Tibial nerve (tissue), 4 donors: ENCODE measurements around the gene KRTAP16-1. TPM values are rescaled to one million over a fixed set of nuclear protein-coding genes. Genes with fewer than 3 reads are reported as not detected.

Experiments
- DNase-seq, 2 donors: peaks; one replicate each; pipeline ENCODE4 v3.0.0-alpha.2; 2019; ENCODE audit warnings: low spot score in 2 of 2
- H3K27ac ChIP-seq, 4 donors: fragments of 200-600 bp; sonication (generic) in 3 of 4; one replicate each; pipeline ENCODE4 v1.5.1; 2017 to 2019; ENCODE audit warnings: mild to moderate bottlenecking in 1 of 4
- H3K27me3 ChIP-seq, 2 donors: fragments of 200-600 bp; sonication (generic) in 1 of 2; one replicate each; pipeline versions ENCODE4 v1.5.1 to v1.6.0; 2017 to 2019
- H3K36me3 ChIP-seq, 3 donors: fragments of 200-600 bp; sonication (generic); one replicate each; pipeline ENCODE4 v1.5.1; 2018 to 2019
- H3K4me1 ChIP-seq, 4 donors: fragments of 200-600 bp; sonication (generic) in 3 of 4; one replicate each; pipeline ENCODE4 v1.5.1; 2017 to 2019
- H3K4me3 ChIP-seq, 4 donors: fragments of 200-600 bp; sonication (generic) in 3 of 4; one replicate each; pipeline ENCODE4 v1.5.1; 2017 to 2019; ENCODE audit warnings: mild to moderate bottlenecking in 1 of 4, moderate library complexity in 1 of 4
- H3K9me3 ChIP-seq, 4 donors: fragments of 200-600 bp; sonication (generic) in 3 of 4; one replicate each; pipeline ENCODE4 v1.5.1; 2017 to 2019
- EP300 ChIP-seq, 2 donors: sonication (generic); formaldehyde crosslinking; IDR thresholded peaks; one replicate each; pipeline ENCODE4 v1.6.1; 2017; ENCODE audit warnings: antibody characterized with exemption in 2 of 2, mild to moderate bottlenecking in 1 of 2
- POLR2A ChIP-seq, 2 donors: fragments of 450-650 bp; IDR thresholded peaks; one replicate each; pipeline ENCODE4 v1.6.1; 2017; ENCODE audit warnings: antibody characterized with exemption in 2 of 2, mild to moderate bottlenecking in 2 of 2, moderate library complexity in 2 of 2
- WGBS, 2 donors: methylation state at CpG; one replicate each; pipeline ENCODE4 v1.1.5; 2018; 5-methylcytosine and 5-hydroxymethylcytosine counted together
- total RNA-seq, 4 donors: library from RNA; depleted of rRNA; stranded (reverse); fragments of >200 nt; gene quantifications; one replicate each; pipeline ENCODE4 v1.1.0, GENCODE V29; 2016
- TF ChIP-seq, protein P1 (sequence below), 5 experiments: fragments of 200-600 bp in 3 of 5; fragments of 450-650 bp in 2 of 5; sonication (generic) in 3 of 5; IDR thresholded peaks; one replicate each; pipeline ENCODE4 v1.5.1; 2016 to 2019; ENCODE audit warnings: antibody characterized with exemption in 5 of 5, mild to moderate bottlenecking in 3 of 5, moderate library complexity in 2 of 5

The KRTAP16-1 gene
- total RNA-seq, 4 donors from 2014 or later: not detected

DNA sequence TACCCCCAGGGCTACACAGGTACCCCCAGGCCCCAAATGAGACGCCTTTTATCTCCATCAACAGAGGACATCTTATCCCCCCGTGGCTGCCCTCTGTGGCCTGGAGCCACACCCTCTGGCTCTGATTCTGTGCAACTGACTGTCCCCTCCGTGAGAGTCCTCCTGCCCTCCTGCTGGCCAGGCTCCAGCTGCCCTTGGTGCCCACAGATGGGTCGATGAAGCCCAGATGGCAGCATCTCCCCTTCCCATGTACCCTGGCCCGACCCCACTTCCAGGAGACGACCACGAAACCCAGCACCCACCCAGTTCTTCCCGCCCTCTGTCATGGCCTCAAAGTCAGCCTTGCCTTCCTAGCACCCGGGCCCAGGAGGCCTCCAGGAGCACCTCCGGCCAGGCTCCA, 16.0 kb upstream of the KRTAP16-1 start:
- DNase-seq: no peak
- Histone ChIP-seq H3K9me3 (peaks cover 0 to 6% (median 0%) of the 10 kb centered on the region in 4 donors), H3K4me1 (peaks cover 0 to 6% (median 0%) of the 10 kb centered on the region in 4 donors), H3K36me3 (no peaks in the 10 kb centered on the region), H3K27ac (no peak overlapping the region), H3K27me3 (no peaks in the 10 kb centered on the region), H3K4me3 (no peak overlapping the region)
- TF ChIP-seq, protein P1, sequence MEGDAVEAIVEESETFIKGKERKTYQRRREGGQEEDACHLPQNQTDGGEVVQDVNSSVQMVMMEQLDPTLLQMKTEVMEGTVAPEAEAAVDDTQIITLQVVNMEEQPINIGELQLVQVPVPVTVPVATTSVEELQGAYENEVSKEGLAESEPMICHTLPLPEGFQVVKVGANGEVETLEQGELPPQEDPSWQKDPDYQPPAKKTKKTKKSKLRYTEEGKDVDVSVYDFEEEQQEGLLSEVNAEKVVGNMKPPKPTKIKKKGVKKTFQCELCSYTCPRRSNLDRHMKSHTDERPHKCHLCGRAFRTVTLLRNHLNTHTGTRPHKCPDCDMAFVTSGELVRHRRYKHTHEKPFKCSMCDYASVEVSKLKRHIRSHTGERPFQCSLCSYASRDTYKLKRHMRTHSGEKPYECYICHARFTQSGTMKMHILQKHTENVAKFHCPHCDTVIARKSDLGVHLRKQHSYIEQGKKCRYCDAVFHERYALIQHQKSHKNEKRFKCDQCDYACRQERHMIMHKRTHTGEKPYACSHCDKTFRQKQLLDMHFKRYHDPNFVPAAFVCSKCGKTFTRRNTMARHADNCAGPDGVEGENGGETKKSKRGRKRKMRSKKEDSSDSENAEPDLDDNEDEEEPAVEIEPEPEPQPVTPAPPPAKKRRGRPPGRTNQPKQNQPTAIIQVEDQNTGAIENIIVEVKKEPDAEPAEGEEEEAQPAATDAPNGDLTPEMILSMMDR (IDR thresholded peaks at IDR 0.05): no peak
- no peak for TF ChIP-seq EP300 (IDR thresholded peaks at IDR 0.05)
- TF ChIP-seq POLR2A (IDR thresholded peaks at IDR 0.05): no peak
- WGBS, 2 donors: 79 to 88% methylated on average over 10 of the region's 10 CpGs

DNA sequence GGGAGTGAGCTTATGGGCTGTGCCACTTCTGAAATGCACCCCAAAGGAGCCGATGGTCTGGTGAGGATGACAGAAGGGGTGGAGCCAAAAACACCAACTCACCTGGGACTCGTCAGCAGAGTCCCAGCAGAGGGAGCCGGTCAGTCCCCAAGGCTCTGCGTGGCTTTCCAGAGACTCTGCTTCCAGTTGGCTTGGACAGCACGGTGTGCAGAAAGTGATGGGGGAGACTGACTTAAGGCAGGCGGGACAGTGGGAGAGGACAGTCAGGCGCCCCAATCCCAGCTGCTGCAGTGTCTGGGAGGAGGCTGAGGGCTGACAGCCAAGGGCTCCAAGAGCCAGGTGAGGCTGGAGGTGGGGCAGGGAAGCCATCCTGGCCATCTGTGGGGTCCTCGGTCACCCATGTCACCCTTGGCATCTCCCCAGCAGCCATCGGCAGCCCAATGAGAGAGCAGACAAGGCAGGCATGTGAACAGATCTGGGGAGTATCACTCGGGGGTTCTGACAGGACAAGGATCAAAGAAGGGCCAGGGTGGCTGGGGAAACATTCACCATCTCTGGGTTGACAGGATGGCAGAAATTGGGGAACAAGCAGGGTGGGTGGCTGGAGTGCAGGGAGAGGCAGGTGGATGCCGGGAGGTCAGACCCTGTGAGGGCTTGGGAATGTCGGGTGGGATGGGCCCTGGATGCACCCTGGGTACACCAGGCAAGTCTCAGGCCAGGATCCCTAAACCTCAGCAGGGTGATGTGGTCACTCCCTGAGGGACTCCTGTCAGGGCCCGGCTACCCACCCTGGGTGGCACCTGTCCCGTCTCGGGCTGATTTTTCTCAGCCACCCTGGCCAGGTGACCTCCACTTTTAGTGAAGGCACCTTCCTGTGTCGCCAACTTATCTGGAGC, 15.3 kb upstream of the KRTAP16-1 start:
- no peak for DNase-seq
- TF ChIP-seq, protein P1 (IDR thresholded peaks at IDR 0.05): no peak
- TF ChIP-seq EP300 (IDR thresholded peaks at IDR 0.05): no peak
- no peak for TF ChIP-seq POLR2A (IDR thresholded peaks at IDR 0.05)

DNA sequence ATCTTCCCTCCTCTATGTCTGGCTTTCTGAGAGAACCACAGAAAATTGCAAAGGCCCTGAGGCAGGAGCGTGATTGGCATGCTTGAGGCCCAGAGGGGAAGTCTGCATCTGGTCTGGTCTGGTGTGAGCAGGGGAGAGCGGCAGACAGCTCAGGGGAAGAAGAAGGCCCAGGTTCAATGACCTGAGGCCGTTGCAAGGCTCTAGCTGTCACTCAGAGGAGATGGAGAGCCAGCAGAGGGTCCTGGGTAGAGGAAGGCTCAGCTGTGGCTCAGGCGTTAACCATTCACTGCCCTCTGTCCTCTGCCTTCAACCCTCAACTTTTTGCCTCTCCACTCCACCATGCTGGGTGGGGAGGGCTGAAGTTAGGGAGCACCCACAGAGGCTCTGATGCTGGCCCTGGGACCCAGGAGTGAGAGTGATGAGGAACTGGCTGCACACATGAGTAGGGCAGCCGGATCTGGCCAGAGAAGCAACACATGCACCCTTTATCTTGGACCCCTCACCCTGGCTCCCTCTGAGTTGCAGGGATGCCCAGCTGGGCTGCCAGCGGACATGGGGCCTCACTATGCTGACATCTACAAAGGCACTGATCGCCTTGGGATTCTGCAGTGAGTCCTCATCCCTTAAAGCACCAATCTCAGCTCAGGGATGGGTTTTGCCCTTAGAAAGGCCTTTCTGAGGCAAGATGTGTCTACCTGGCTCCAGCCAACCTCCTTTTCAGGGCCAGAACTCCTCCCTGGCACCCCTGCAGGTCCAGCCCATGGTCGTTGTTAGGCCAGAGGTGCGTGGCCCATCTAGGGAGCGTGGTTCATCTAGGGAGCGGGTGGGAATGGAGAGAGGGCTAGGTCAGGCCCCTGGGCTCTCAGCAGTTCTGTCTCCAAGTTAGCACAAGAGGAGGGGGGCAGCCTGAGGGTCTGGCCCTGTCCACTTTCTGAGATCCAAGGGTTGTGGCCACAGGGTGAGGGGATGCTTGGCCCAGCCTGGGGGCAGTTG, 14.1 kb upstream of the KRTAP16-1 start:
- DNase-seq: no peak
- H3K36me3 ChIP-seq: no peaks in the 10 kb centered on the region
- peaks cover 0 to 15% (median 0%) of the 10 kb centered on the region in 4 donors for H3K9me3 ChIP-seq
- TF ChIP-seq POLR2A (IDR thresholded peaks at IDR 0.05) (no peak), EP300 (IDR thresholded peaks at IDR 0.05) (no peak)
- TF ChIP-seq, protein P1 (IDR thresholded peaks at IDR 0.05): no peak
- no peaks in the 10 kb centered on the region for H3K27me3 ChIP-seq
- peaks cover 0 to 6% (median 0%) of the 10 kb centered on the region in 4 donors for H3K4me1 ChIP-seq
- 94 to 95% methylated on average over 10 to 11 of the region's 11 CpGs for WGBS, 2 donors
- no peak overlapping the region for H3K27ac ChIP-seq
- H3K4me3 ChIP-seq: no peak overlapping the region

More for the DNA sequence above, 15.3 kb upstream of the KRTAP16-1 start:
- WGBS, 2 donors: 76 to 79% methylated on average over 16 of the region's 16 CpGs
- Histone ChIP-seq H3K4me3 (no peak overlapping the region), H3K4me1 (peaks cover 0 to 6% (median 0%) of the 10 kb centered on the region in 4 donors), H3K36me3 (no peaks in the 10 kb centered on the region), H3K9me3 (peaks cover 0 to 13% (median 0%) of the 10 kb centered on the region in 4 donors), H3K27ac (no peak overlapping the region), H3K27me3 (no peaks in the 10 kb centered on the region)

DNA sequence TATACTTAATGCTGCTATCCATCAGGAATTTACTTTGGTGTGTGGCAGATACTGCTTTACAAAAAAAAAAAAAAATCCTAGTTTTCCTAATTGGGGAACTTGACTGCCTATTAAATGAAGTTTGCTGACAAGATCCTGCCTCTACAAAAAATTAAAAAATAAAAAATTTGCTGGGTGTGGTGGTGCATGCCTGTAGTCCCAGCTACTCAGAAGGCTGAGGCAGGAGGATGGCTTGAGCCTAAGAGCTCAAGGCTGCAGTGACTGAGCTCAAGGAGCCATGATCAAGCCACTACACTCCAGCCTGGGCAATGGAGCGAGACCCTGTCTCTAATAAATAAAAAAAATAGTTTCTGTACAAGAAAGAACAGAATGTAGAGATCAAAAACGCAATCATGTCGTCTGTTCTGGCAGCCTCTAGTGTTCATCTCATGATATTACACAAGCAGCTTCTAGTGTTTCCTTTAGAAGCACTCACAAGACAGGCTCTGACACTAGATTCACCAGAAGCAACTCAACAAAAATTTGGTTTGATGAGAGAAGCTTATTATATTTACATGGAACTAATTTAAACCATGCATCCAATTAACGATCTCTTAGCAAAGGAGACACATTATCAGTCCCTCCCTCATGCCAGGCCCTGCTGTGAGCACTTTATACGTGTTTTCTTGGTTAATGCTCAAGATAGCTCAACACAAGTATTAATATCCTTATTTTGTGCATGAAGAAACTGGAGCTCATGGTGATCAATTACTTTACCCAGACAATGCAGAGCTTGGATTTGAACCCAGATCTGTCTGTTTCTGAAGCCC, 13.2 kb upstream of the KRTAP16-1 start:
- no peaks in the 10 kb centered on the region for H3K27me3 ChIP-seq
- H3K4me1 ChIP-seq: peaks cover 0 to 6% (median 0%) of the 10 kb centered on the region in 4 donors
- no peaks in the 10 kb centered on the region for H3K36me3 ChIP-seq
- H3K27ac ChIP-seq: no peak overlapping the region
- peaks cover 0 to 15% (median 0%) of the 10 kb centered on the region in 4 donors for H3K9me3 ChIP-seq
- TF ChIP-seq EP300 (IDR thresholded peaks at IDR 0.05): no peak
- TF ChIP-seq, protein P1 (IDR thresholded peaks at IDR 0.05): peak; percentile 67 to 77 (median 70)
- 35 to 39% methylated on average over 5 of the region's 5 CpGs for WGBS, 2 donors
- H3K4me3 ChIP-seq: no peak overlapping the region
- DNase-seq: peak in 1 of 2 donors; percentile 10
